A549 (cell line): ENCODE results near the gene TMEM203. TPM values are rescaled to one million over a fixed set of nuclear protein-coding genes. Genes with fewer than 3 reads are reported as not detected.

Experiments
- ATAC-seq, 2 experiments: fragments of 200-7000 bp in 1 of 2; fragments of >200 bp in 1 of 2; cut with Nextera tagmentation in 1 of 2; cut with Tn5 transposase in 1 of 2; 3 replicates each; pipeline versions ENCODE4 v1.8.0 to v1.9.1; 2018 to 2020; ENCODE audit warnings: mild to moderate bottlenecking in 1 of 2, moderate library complexity in 1 of 2
- CTCF ChIA-PET: fragments of 300-600 bp; sonication (Branson Sonifier 250); formaldehyde crosslinking; extraction: SDS; loops from one replicate; lab custom pipeline; 2021; ENCODE audit warnings: antibody characterized with exemption, inconsistent platforms; lab: Yijun Ruan, JAX
- POLR2A ChIA-PET: fragments of 350-600 bp; formaldehyde crosslinking; extraction: SDS; loops from one replicate; lab custom pipeline; 2021; ENCODE audit warnings: antibody characterized with exemption, inconsistent platforms; lab: Yijun Ruan, JAX
- DNase-seq, 2 experiments: peaks; one replicate each; pipeline versions ENCODE4 v3.0.0 to v3.0.0-alpha.2; 2011 to 2016; ENCODE audit warnings: low read depth in 1 of 2, low spot score in 1 of 2
- FAIRE-seq: peaks from 2 replicates; lab custom pipeline; 2011; peaks lifted over from hg19 to GRCh38; lab: Jason Lieb, UNC
- H3K27ac ChIP-seq, 2 experiments: fragments of >200 bp; sonication (Bioruptor Twin); formaldehyde crosslinking; 3 replicates each; pipeline ENCODE4 v1.5.1; 2016 to 2017
- H3K4me1 ChIP-seq: fragments of >200 bp; sonication (Bioruptor Twin); formaldehyde crosslinking; 3 replicates; pipeline ENCODE4 v1.6.1; 2016
- H3K4me2 ChIP-seq: fragments of >200 bp; sonication (Bioruptor Twin); formaldehyde crosslinking; 3 replicates; pipeline ENCODE4 v1.6.1; 2016
- H3K4me3 ChIP-seq: fragments of >200 bp; sonication (Bioruptor Twin); formaldehyde crosslinking; 3 replicates; pipeline ENCODE4 v1.5.1; 2016
- H3K9me3 ChIP-seq: fragments of >200 bp; sonication (Bioruptor Twin); formaldehyde crosslinking; 3 replicates; pipeline ENCODE4 v1.6.1; 2016
- CHD2 ChIP-seq: fragments of 150-350 bp; IDR thresholded peaks from 2 replicates; pipeline ENCODE4 v1.6.1; 2014; ENCODE audit warnings: low read length; ENCODE audit not compliant: partially characterized antibody
- CHD4 ChIP-seq: fragments of 200-600 bp; sonication (generic); IDR thresholded peaks from 2 replicates; pipeline ENCODE4 v1.6.1; 2016; ENCODE audit warnings: antibody characterized with exemption, mild to moderate bottlenecking, borderline replicate concordance
- EHF ChIP-seq: fragments of 250-450 bp; sonication (Bioruptor Pico); IDR thresholded peaks from 2 replicates; pipeline ENCODE4 v1.5.0; 2020; ENCODE audit warnings: mild to moderate bottlenecking
- GATA3 ChIP-seq: IDR thresholded peaks from 2 replicates; pipeline ENCODE4 v1.6.1; 2012; ENCODE audit warnings: borderline replicate concordance
- HDAC2 ChIP-seq: fragments of 200-600 bp; sonication (generic); IDR thresholded peaks from 2 replicates; pipeline ENCODE4 v1.6.1; 2016
- HOXB13 ChIP-seq: fragments of 250-450 bp; sonication (Bioruptor Pico); IDR thresholded peaks from 2 replicates; pipeline ENCODE4 v1.5.0; 2020; ENCODE audit warnings: low read depth, mild to moderate bottlenecking, moderate library complexity
- JUN ChIP-seq, 2 experiments: fragments of >200 bp; sonication (Bioruptor Twin); formaldehyde crosslinking; IDR thresholded peaks; 2 replicates in 1 of 2; 3 replicates in 1 of 2; pipeline ENCODE4 v1.6.1; 2016 to 2017
- KDM5A ChIP-seq: fragments of 200-600 bp; sonication (generic); IDR thresholded peaks from 2 replicates; pipeline ENCODE4 v1.6.1; 2016; ENCODE audit warnings: antibody characterized with exemption, mild to moderate bottlenecking
- MAFK ChIP-seq: fragments of 450-650 bp; IDR thresholded peaks from 2 replicates; pipeline ENCODE4 v1.6.1; 2014; ENCODE audit not compliant: partially characterized antibody
- MYC ChIP-seq: IDR thresholded peaks from 2 replicates; pipeline ENCODE4 v1.6.1; 2012; ENCODE audit warnings: mild to moderate bottlenecking, inconsistent platforms, low read length, improper control_type of control experiment, borderline replicate concordance
- NFE2L2 ChIP-seq: fragments of 150-350 bp; conservative IDR thresholded peaks from 2 replicates; pipeline ENCODE4 v1.6.1; 2014; ENCODE audit warnings: low read length
- NR3C1 ChIP-seq: fragments of >200 bp; sonication (Bioruptor Twin); formaldehyde crosslinking; IDR thresholded peaks from 3 replicates; pipeline ENCODE4 v1.6.1; 2017
- PHF8 ChIP-seq: fragments of 200-600 bp; sonication (generic); IDR thresholded peaks from 2 replicates; pipeline ENCODE4 v1.6.1; 2016; ENCODE audit warnings: low read depth, mild to moderate bottlenecking, antibody characterized with exemption, moderate library complexity, borderline replicate concordance
- POLR2A ChIP-seq: IDR thresholded peaks from 2 replicates; pipeline ENCODE4 v1.6.1; 2012; ENCODE audit warnings: mild to moderate bottlenecking, low read length
- RFX5 ChIP-seq: fragments of 450-650 bp; IDR thresholded peaks from 2 replicates; pipeline ENCODE4 v1.7.1; 2014; ENCODE audit warnings: antibody characterized with exemption, mild to moderate bottlenecking, moderate library complexity
- SMC3 ChIP-seq: fragments of >200 bp; sonication (Bioruptor Twin); formaldehyde crosslinking; IDR thresholded peaks from 3 replicates; pipeline ENCODE4 v1.6.1; 2018; ENCODE audit warnings: inconsistent platforms
- ZNF302 ChIP-seq: fragments of 250-450 bp; sonication (Bioruptor Pico); IDR thresholded peaks from 2 replicates; pipeline ENCODE4 v1.9.0; 2021; ENCODE audit warnings: inconsistent platforms, mild to moderate bottlenecking, moderate library complexity
- WGBS: methylation state at CpG from one replicate; pipeline ENCODE4 v1.1.6; 2017; ENCODE audit errors: missing lambda C conversion rate; 5-methylcytosine and 5-hydroxymethylcytosine counted together
- polyA plus RNA-seq, 4 experiments: library from polyadenylated mRNA; depleted of rRNA in 3 of 4; stranded (reverse); fragments of >200 nt; fragmentation: RNase III in 1 of 4; extraction: RNeasy Plus Mini Kit Qiagen cat#74134 plus additional on column Dnase treatment in 1 of 4; gene quantifications; 2 replicates in 3 of 4; 3 replicates in 1 of 4; pipeline ENCODE4 v1.2.3, GENCODE V29; 2011 to 2017
- TF ChIP-seq, protein P1 (sequence below): fragments of >200 bp; sonication (Bioruptor Twin); formaldehyde crosslinking; IDR thresholded peaks from 3 replicates; pipeline ENCODE4 v1.6.1; 2016
- TF ChIP-seq, protein P2 (sequence below): fragments of 450-650 bp; IDR thresholded peaks from 2 replicates; pipeline ENCODE4 v1.6.1; 2014; ENCODE audit warnings: antibody characterized with exemption
- TF ChIP-seq, protein P3 (sequence below): fragments of >200 bp; sonication (Bioruptor Twin); formaldehyde crosslinking; IDR thresholded peaks from 3 replicates; pipeline ENCODE4 v1.5.1; 2016

TMEM203 gene
- polyA plus RNA-seq, 2 of the 4 experiments (the other 2 are of a cell fraction), result 31.0 to 47.3 TPM

DNA sequence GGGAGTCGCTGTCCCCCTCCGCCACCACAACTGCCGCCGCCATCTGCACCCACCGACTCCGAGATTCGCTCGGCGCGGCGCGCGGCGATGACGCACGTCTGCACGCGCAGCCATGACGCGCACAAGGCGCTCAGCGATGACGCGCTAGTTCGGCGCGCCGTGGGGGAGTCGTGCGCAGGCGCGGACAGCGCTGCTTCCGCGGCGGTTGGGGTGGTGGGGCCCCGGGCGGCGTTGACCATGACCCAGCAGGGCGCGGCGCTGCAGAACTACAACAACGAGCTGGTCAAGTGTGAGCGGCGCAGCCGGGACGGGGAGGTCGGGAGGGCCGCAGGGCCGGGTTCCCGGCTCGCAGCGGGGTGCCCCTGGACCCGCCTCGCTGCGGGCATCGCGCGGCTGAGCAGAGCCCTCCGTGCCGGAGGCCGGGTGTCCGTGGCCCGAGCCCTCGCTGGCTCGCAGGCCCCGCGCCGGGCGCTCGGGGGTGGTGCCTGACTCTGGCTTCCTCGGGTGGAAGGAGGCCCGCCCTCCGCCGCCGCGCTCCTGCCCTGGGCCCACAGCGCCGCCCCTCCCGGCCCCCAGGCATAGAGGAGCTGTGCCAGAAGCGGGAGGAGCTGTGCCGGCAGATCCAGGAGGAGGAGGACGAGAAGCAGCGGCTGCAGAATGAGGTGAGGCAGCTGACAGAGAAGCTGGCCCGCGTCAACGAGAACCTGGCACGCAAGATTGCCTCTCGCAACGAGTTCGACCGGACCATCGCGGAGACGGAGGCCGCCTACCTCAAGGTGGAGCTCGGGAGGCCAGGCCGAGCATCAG, 16.8 kb downstream of the TMEM203 start, which contains the start of the genes ANAPC2 and SSNA1 (continued):
- TF ChIP-seq, protein P1, sequence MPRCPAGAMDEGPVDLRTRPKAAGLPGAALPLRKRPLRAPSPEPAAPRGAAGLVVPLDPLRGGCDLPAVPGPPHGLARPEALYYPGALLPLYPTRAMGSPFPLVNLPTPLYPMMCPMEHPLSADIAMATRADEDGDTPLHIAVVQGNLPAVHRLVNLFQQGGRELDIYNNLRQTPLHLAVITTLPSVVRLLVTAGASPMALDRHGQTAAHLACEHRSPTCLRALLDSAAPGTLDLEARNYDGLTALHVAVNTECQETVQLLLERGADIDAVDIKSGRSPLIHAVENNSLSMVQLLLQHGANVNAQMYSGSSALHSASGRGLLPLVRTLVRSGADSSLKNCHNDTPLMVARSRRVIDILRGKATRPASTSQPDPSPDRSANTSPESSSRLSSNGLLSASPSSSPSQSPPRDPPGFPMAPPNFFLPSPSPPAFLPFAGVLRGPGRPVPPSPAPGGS, result peak; percentile 82; the same call in 2 of the 3 replicates
- TF ChIP-seq, protein P2, sequence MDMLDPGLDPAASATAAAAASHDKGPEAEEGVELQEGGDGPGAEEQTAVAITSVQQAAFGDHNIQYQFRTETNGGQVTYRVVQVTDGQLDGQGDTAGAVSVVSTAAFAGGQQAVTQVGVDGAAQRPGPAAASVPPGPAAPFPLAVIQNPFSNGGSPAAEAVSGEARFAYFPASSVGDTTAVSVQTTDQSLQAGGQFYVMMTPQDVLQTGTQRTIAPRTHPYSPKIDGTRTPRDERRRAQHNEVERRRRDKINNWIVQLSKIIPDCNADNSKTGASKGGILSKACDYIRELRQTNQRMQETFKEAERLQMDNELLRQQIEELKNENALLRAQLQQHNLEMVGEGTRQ, result peak; percentile 48; the same call in 1 of the 2 replicates
- no peak for TF ChIP-seq MYC
- peak; percentile 29 for TF ChIP-seq MAFK
- TF ChIP-seq SMC3, result peak; percentile 38; the same call in 2 of the 3 replicates
- TF ChIP-seq JUN (IDR thresholded peaks at IDR 0.05), result peak; percentile 82 to 91

DNA sequence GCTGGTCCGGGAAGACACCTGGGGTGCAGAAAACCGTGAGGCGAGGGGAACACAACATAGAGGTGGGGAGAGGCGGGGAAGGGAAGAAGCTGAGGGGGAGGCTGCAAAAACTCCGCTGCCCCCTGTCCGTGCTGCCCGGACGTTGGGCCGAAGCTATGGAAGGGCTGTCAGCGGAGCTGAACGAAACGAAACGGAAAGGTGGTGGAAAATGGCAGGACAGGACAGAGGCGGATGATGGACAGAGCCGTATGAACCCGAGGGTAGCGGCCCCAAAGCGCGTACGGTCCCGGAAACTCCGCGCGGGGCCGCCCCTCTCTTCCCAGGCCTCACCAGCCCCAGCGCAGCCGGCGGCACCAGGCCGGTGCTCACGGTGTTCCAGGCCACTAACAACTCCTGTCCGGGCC, 17.4 kb downstream of the TMEM203 start:
- ChIA-PET POLR2A (interaction anchor here (0.9 to 3.4 kb wide), 13 partner anchors 11 to 60 kb away, joined by 3 to 38 read pairs (median 8); partner anchors contain the start of genes CYSRT1, LRRC26, RNF208 and RNF224), CTCF (interaction anchor here (0.9 to 11.5 kb wide), 12 partner anchors 11 to 158 kb away, joined by 3 to 156 read pairs (median 10); partner anchors contain the start of genes CYSRT1, LRRC26, RNF208 and RNF224)
- H3K4me3 ChIP-seq, result peak overlapping the region; percentile 92
- no peak for DNase-seq
- no peak for FAIRE-seq
- no peak for TF ChIP-seq GATA3
- TF ChIP-seq EHF (CRISPR knock-in tag), result no peak
- TF ChIP-seq CHD2, result no peak
- peak; percentile 52 for TF ChIP-seq PHF8
- TF ChIP-seq KDM5A, result peak; percentile 95; the same call in 1 of the 2 replicates
- no peak for TF ChIP-seq ZNF302 (CRISPR knock-in tag)
- TF ChIP-seq, protein P3, sequence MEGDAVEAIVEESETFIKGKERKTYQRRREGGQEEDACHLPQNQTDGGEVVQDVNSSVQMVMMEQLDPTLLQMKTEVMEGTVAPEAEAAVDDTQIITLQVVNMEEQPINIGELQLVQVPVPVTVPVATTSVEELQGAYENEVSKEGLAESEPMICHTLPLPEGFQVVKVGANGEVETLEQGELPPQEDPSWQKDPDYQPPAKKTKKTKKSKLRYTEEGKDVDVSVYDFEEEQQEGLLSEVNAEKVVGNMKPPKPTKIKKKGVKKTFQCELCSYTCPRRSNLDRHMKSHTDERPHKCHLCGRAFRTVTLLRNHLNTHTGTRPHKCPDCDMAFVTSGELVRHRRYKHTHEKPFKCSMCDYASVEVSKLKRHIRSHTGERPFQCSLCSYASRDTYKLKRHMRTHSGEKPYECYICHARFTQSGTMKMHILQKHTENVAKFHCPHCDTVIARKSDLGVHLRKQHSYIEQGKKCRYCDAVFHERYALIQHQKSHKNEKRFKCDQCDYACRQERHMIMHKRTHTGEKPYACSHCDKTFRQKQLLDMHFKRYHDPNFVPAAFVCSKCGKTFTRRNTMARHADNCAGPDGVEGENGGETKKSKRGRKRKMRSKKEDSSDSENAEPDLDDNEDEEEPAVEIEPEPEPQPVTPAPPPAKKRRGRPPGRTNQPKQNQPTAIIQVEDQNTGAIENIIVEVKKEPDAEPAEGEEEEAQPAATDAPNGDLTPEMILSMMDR, result no peak
- TF ChIP-seq MYC, result no peak
- 2% methylated on average over 22 of the region's 31 CpGs for WGBS
- H3K4me1 ChIP-seq, result peaks cover 23% of the 10 kb centered on the region
- H3K9me3 ChIP-seq, result no peaks in the 10 kb centered on the region
- H3K4me2 ChIP-seq, result peak overlapping the region; percentile 99
- peak; percentile 4 to 33; a peak in 3 of 6 replicates for ATAC-seq
- peak overlapping the region; percentile 97 for H3K27ac ChIP-seq

DNA sequence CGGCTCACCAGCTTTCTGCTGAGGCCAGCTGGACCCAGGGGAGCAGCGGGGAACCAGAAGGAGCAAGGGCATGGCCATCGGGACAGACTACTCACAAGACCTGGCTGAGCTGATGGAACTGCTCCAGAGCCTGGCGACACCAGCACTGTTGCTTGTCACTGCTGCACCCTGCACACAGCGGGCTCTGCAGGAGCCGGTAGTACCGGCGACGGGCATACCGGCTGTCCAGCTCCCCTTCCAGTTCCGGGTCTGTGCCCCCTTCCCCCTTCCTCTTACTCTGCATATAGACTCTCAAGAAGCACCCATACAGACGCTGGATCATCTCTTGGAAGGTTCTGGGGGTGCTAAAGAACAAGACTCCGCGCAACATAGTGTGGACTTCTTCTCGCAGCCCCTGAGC, 18.1 kb downstream of the TMEM203 start:
- H3K4me2 ChIP-seq, result peak overlapping the region; percentile 99
- H3K27ac ChIP-seq, result peak overlapping the region in 1 of 2 experiments; percentile 97; a peak in 4 of 6 replicates
- no peak for TF ChIP-seq HDAC2
- no peak for TF ChIP-seq NR3C1
- TF ChIP-seq POLR2A, result no peak
- TF ChIP-seq KDM5A, result no peak
- no peak for TF ChIP-seq NFE2L2
- TF ChIP-seq CHD4, result no peak
- TF ChIP-seq PHF8, result no peak
- TF ChIP-seq RFX5, result no peak
- no peak for TF ChIP-seq HOXB13 (CRISPR knock-in tag)
- CTCF ChIA-PET, result interaction anchor here (0.9 to 11.5 kb wide), 6 partner anchors 14 to 158 kb away, joined by 3 to 156 read pairs (median 11); partner anchors contain the start of genes CYSRT1, LRRC26, RNF208 and RNF224
- FAIRE-seq (no peak), ATAC-seq (no peak), DNase-seq (no peak)
- H3K4me1 ChIP-seq, result peaks cover 23% of the 10 kb centered on the region
- H3K4me3 ChIP-seq, result peak overlapping the region; percentile 92
- no peaks in the 10 kb centered on the region for H3K9me3 ChIP-seq
- POLR2A ChIA-PET, result interaction anchor here (0.7 to 2.2 kb wide), 7 partner anchors 11 to 60 kb away, joined by 3 to 20 read pairs (median 4); partner anchors contain the start of gene LRRC26
- WGBS, result 64% methylated on average over 15 of the region's 15 CpGs
